HepG2 (cell line): ENCODE measurements around the gene MYL2. TPM values are rescaled to one million over a fixed set of nuclear protein-coding genes. Genes with fewer than 3 reads are reported as not detected.

Experiments used
- ATAC-seq: fragments of 200-7000 bp; cut with Tn5 transposase; 3 replicates; pipeline ENCODE4 v1.9.1; 2020; ENCODE audit warnings: mild to moderate bottlenecking, moderate library complexity
- BruUV-seq: library from RNA; stranded (reverse); fragments of 400-500 nt; replicated peaks from 2 replicates; lab custom pipeline; 2021; lab: Mats Ljungman, UMichigan
- CTCF ChIA-PET: fragments of 300-600 bp; formaldehyde crosslinking; extraction: SDS; loops from one replicate; lab custom pipeline; 2021; ENCODE audit warnings: low total read pairs, inconsistent platforms, low intra/inter-chr PET ratio; lab: Yijun Ruan, JAX
- POLR2A ChIA-PET: fragments of 350-600 bp; sonication (Branson Sonifier 250); formaldehyde crosslinking; loops from one replicate; lab custom pipeline; 2020; ENCODE audit warnings: antibody characterized with exemption, inconsistent platforms; lab: Yijun Ruan, JAX
- DNase-seq: peaks from one replicate; pipeline ENCODE4 v3.0.0-alpha.2; 2015; ENCODE audit warnings: low spot score
- FAIRE-seq: peaks from 3 replicates; lab custom pipeline; 2011; peaks lifted over from hg19 to GRCh38; lab: Jason Lieb, UNC
- H2AFZ ChIP-seq: one replicate; pipeline ENCODE4 v1.6.1; 2011; ENCODE audit warnings: low read length, inconsistent platforms
- H3K27ac ChIP-seq: fragments of 300-600 bp; 3 replicates; pipeline ENCODE4 v1.8.0; 2011; ENCODE audit warnings: mixed run types, mild to moderate bottlenecking, mixed read lengths, low read length, inconsistent platforms; ENCODE audit not compliant: insufficient read depth; ENCODE audit errors: extremely low read length
- H3K27me3 ChIP-seq, 2 experiments: fragments of 200-600 bp in 1 of 2; 2 replicates in 1 of 2; 3 replicates in 1 of 2; pipeline versions ENCODE4 v1.6.0 to v1.8.0; 2011; ENCODE audit warnings: low read length in 2 of 2, mild to moderate bottlenecking in 2 of 2, moderate library complexity in 2 of 2, inconsistent platforms in 1 of 2; ENCODE audit not compliant: insufficient read depth in 2 of 2, control insufficient read depth in 1 of 2
- H3K36me3 ChIP-seq, 2 experiments: fragments of 200-600 bp in 1 of 2; replicated peaks in 1 of 2; 2 replicates in 1 of 2; 3 replicates in 1 of 2; pipeline versions ENCODE4 v1.5.1 to v1.8.0; 2011; ENCODE audit warnings: low read length in 2 of 2, inconsistent platforms in 1 of 2; ENCODE audit not compliant: insufficient read depth in 2 of 2, control insufficient read depth in 1 of 2
- H3K4me1 ChIP-seq: 2 replicates; pipeline ENCODE4 v1.5.1; 2012; ENCODE audit warnings: low read length, inconsistent platforms; ENCODE audit not compliant: insufficient read depth
- H3K4me2 ChIP-seq: 2 replicates; pipeline ENCODE4 v1.6.0; 2011; ENCODE audit warnings: low read depth, low read length, inconsistent platforms
- H3K4me3 ChIP-seq, 3 experiments: fragments of 200-600 bp in 1 of 3; sonication (generic), shearing (Covaris generic) in 1 of 3; replicated peaks in 1 of 3; 2 replicates each; pipeline ENCODE4 v1.5.1; 2011 to 2016; ENCODE audit warnings: low read length in 3 of 3, inconsistent platforms in 2 of 3, low read depth in 2 of 3, mild to moderate bottlenecking in 2 of 3, control low read depth in 1 of 3, mixed read lengths in 1 of 3; ENCODE audit not compliant: insufficient read depth in 1 of 3
- H3K79me2 ChIP-seq: one replicate; pipeline ENCODE4 v1.6.1; 2011; ENCODE audit warnings: low read length, inconsistent platforms; ENCODE audit not compliant: insufficient read depth
- H3K9ac ChIP-seq: 2 replicates; pipeline ENCODE4 v1.6.0; 2011; ENCODE audit warnings: mild to moderate bottlenecking, low read depth, low read length, inconsistent platforms; ENCODE audit not compliant: insufficient read depth
- H3K9me3 ChIP-seq: 2 replicates; pipeline ENCODE4 v1.5.1; 2012; ENCODE audit warnings: mild to moderate bottlenecking, low read length
- H4K20me1 ChIP-seq: 2 replicates; pipeline ENCODE4 v1.6.0; 2011; ENCODE audit warnings: inconsistent platforms, mild to moderate bottlenecking, low read length, moderate library complexity; ENCODE audit not compliant: insufficient read depth
- GATAD1 ChIP-seq: IDR thresholded peaks from 2 replicates; pipeline ENCODE4 v1.6.1; 2016; ENCODE audit warnings: missing genetic modification reagents, missing compliant biosample characterization
- GPBP1L1 ChIP-seq: sonication (generic); formaldehyde crosslinking; IDR thresholded peaks from 2 replicates; pipeline ENCODE4 v1.5.0; 2020; ENCODE audit warnings: mild to moderate bottlenecking, missing genetic modification reagents
- MXD3 ChIP-seq: IDR thresholded peaks from 2 replicates; pipeline ENCODE4 v1.6.1; 2016; ENCODE audit warnings: mild to moderate bottlenecking, missing biosample characterization, missing genetic modification reagents
- SALL1 ChIP-seq: sonication (generic); formaldehyde crosslinking; IDR thresholded peaks from 2 replicates; pipeline ENCODE4 v1.8.0; 2022; ENCODE audit warnings: mild to moderate bottlenecking, missing genetic modification reagents
- SIX1 ChIP-seq: sonication (generic); formaldehyde crosslinking; IDR thresholded peaks from 2 replicates; pipeline ENCODE4 v1.4.0; 2020; ENCODE audit warnings: missing genetic modification reagents, borderline replicate concordance
- SMARCC2 ChIP-seq: fragments of 450-650 bp; IDR thresholded peaks from 2 replicates; pipeline ENCODE4 v1.6.1; 2017; ENCODE audit warnings: antibody characterized with exemption, mild to moderate bottlenecking
- ZKSCAN1 ChIP-seq: fragments of 150-350 bp; IDR thresholded peaks from 2 replicates; pipeline ENCODE4 v1.6.1; 2014; ENCODE audit warnings: low read length
- ZNF33A ChIP-seq: sonication (generic); formaldehyde crosslinking; IDR thresholded peaks from 2 replicates; pipeline ENCODE4 v1.5.1; 2020; ENCODE audit warnings: missing genetic modification reagents, mild to moderate bottlenecking, moderate library complexity, borderline replicate concordance
- ZNF562 ChIP-seq: sonication (generic); formaldehyde crosslinking; IDR thresholded peaks from 2 replicates; pipeline ENCODE4 v1.8.0; 2022; ENCODE audit warnings: missing genetic modification reagents, borderline replicate concordance
- ZNF704 ChIP-seq: sonication (generic); formaldehyde crosslinking; IDR thresholded peaks from 2 replicates; pipeline ENCODE4 v1.8.1; 2023; ENCODE audit warnings: mild to moderate bottlenecking, inconsistent platforms, moderate library complexity, missing genetic modification reagents, borderline replicate concordance
- ZNF737 ChIP-seq: sonication (generic); formaldehyde crosslinking; IDR thresholded peaks from 2 replicates; pipeline ENCODE4 v1.5.0; 2020; ENCODE audit warnings: missing genetic modification reagents, mild to moderate bottlenecking, borderline replicate concordance
- WGBS: methylation state at CpG from one replicate; pipeline ENCODE4 v1.1.6; 2017; ENCODE audit warnings: low lambda C conversion rate; 5-methylcytosine and 5-hydroxymethylcytosine counted together
- in situ Hi-C: cut with HindIII; loops from 2 replicates; pipeline ENCODE4 v1.10.0; 2017; ENCODE audit warnings: low pct_unique_long_range_greater_than_20kb; ENCODE audit not compliant: extremely low pct_ligation_motif_present
- intact Hi-C: fragments of 100-400 bp; cut with micrococcal nuclease; formaldehyde crosslinking; loops from one replicate; pipeline ENCODE4 v1.10.0; 2022; ENCODE audit not compliant: unreplicated experiment
- polyA plus RNA-seq, 8 experiments: library from polyadenylated mRNA; depleted of rRNA in 3 of 8; stranded (reverse) in 7 of 8; unstranded in 1 of 8; fragments of >200 nt; fragmentation: Illumina TruSeq in 4 of 8; extraction: Trizol in 4 of 8; gene quantifications; 2 replicates each; pipeline versions ENCODE4 v1.2.1 to v1.2.3, GENCODE V29; 2011 to 2016; ENCODE audit warnings: low read depth in 4 of 8, missing spikeins in 1 of 8, mixed read lengths in 1 of 8; ENCODE audit not compliant: insufficient read depth in 1 of 8
- total RNA-seq, 5 experiments: library from RNA; depleted of rRNA; stranded (reverse); fragments of >200 nt; fragmentation: Illumina TruSeq; extraction: Trizol; gene quantifications; 2 replicates each; pipeline ENCODE4 v1.2.3, GENCODE V29; 2016; ENCODE audit warnings: low read depth in 1 of 5
- TF ChIP-seq, protein P1 (sequence below): sonication (generic); formaldehyde crosslinking; IDR thresholded peaks from 2 replicates; pipeline ENCODE4 v1.8.0; 2023; ENCODE audit warnings: mild to moderate bottlenecking, missing genetic modification reagents
- TF ChIP-seq, protein P2 (sequence below): sonication (generic); formaldehyde crosslinking; IDR thresholded peaks from 2 replicates; pipeline ENCODE4 v1.4.0; 2020; ENCODE audit warnings: missing genetic modification reagents, borderline replicate concordance
- TF ChIP-seq, protein P3 (sequence below): sonication (generic); formaldehyde crosslinking; IDR thresholded peaks from 2 replicates; pipeline ENCODE4 v1.5.1; 2020; ENCODE audit warnings: mild to moderate bottlenecking, moderate library complexity, missing genetic modification reagents

MYL2 gene
- total and polyA plus RNA-seq, 2 of the 13 experiments (the other 11 are each of a cell fraction or from before 2014, with no cell fraction given), result not detected

GRCh38 chr12:110937104-110937641 is 16.8 kb upstream of the MYL2 start:
- DNase-seq (peak; percentile 9), FAIRE-seq (peak; percentile 57), ATAC-seq (peak; percentile 75)
- no peaks in the 10 kb centered on the region for H4K20me1 ChIP-seq
- H3K36me3 ChIP-seq, result no peaks in the 10 kb centered on the region
- H3K4me3 ChIP-seq, result no peak overlapping the region
- no peaks in the 10 kb centered on the region for H3K9me3 ChIP-seq
- H3K4me1 ChIP-seq, result no peaks in the 10 kb centered on the region
- in situ Hi-C loops, result loop anchor here (10.0 kb wide), 1 partner anchor 378 kb away; no protein-coding TSS in a partner anchor
- no TSS peak for BruUV-seq
- no peak overlapping the region for H3K27ac ChIP-seq
- no peak overlapping the region for H3K4me2 ChIP-seq
- WGBS, result 4% methylated on average over 21 of the region's 21 CpGs
- H3K9ac ChIP-seq, result no peak overlapping the region
- H3K27me3 ChIP-seq, result no peaks in the 10 kb centered on the region; a peak in 3 of 5 replicates
- no peaks in the 10 kb centered on the region for H3K79me2 ChIP-seq
- no peak overlapping the region for H2AFZ ChIP-seq
- CTCF ChIA-PET, result interaction anchor here (1.4 kb wide), 1 partner anchor 362 kb away, joined by 4 read pairs; no protein-coding TSS in a partner anchor
- POLR2A ChIA-PET, result no interaction called here
- intact Hi-C loops, result loop anchor here (5.0 kb wide), 2 partner anchors 360 to 375 kb away; no protein-coding TSS in a partner anchor
- TF ChIP-seq, protein P1, sequence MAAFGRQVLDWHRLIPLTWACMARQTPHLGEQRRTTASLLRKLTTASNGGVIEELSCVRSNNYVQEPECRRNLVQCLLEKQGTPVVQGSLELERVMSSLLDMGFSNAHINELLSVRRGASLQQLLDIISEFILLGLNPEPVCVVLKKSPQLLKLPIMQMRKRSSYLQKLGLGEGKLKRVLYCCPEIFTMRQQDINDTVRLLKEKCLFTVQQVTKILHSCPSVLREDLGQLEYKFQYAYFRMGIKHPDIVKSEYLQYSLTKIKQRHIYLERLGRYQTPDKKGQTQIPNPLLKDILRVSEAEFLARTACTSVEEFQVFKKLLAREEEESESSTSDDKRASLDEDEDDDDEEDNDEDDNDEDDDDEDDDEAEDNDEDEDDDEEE (CRISPR knock-in tag), result no peak
- TF ChIP-seq ZNF33A (CRISPR knock-in tag), result no peak
- 0 out of 2 replicates have a peak, but pooled peaks have one; percentile 27 for TF ChIP-seq SALL1 (CRISPR knock-in tag)
- peak; percentile 64 for TF ChIP-seq ZKSCAN1
- no peak for TF ChIP-seq GPBP1L1 (CRISPR knock-in tag)
- no peak for TF ChIP-seq SMARCC2
- no peak for TF ChIP-seq ZNF562 (CRISPR knock-in tag)
- TF ChIP-seq, protein P2, sequence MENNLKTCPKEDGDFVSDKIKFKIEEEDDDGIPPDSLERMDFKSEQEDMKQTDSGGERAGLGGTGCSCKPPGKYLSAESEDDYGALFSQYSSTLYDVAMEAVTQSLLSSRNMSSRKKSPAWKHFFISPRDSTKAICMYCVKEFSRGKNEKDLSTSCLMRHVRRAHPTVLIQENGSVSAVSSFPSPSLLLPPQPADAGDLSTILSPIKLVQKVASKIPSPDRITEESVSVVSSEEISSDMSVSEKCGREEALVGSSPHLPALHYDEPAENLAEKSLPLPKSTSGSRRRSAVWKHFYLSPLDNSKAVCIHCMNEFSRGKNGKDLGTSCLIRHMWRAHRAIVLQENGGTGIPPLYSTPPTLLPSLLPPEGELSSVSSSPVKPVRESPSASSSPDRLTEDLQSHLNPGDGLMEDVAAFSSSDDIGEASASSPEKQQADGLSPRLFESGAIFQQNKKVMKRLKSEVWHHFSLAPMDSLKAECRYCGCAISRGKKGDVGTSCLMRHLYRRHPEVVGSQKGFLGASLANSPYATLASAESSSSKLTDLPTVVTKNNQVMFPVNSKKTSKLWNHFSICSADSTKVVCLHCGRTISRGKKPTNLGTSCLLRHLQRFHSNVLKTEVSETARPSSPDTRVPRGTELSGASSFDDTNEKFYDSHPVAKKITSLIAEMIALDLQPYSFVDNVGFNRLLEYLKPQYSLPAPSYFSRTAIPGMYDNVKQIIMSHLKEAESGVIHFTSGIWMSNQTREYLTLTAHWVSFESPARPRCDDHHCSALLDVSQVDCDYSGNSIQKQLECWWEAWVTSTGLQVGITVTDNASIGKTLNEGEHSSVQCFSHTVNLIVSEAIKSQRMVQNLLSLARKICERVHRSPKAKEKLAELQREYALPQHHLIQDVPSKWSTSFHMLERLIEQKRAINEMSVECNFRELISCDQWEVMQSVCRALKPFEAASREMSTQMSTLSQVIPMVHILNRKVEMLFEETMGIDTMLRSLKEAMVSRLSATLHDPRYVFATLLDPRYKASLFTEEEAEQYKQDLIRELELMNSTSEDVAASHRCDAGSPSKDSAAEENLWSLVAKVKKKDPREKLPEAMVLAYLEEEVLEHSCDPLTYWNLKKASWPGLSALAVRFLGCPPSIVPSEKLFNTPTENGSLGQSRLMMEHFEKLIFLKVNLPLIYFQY, result no peak
- TF ChIP-seq ZNF704 (CRISPR knock-in tag), result no peak
- no peak for TF ChIP-seq MXD3 (CRISPR knock-in tag)
- TF ChIP-seq, protein P3, sequence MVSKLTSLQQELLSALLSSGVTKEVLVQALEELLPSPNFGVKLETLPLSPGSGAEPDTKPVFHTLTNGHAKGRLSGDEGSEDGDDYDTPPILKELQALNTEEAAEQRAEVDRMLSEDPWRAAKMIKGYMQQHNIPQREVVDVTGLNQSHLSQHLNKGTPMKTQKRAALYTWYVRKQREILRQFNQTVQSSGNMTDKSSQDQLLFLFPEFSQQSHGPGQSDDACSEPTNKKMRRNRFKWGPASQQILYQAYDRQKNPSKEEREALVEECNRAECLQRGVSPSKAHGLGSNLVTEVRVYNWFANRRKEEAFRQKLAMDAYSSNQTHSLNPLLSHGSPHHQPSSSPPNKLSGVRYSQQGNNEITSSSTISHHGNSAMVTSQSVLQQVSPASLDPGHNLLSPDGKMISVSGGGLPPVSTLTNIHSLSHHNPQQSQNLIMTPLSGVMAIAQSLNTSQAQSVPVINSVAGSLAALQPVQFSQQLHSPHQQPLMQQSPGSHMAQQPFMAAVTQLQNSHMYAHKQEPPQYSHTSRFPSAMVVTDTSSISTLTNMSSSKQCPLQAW, result no peak
- TF ChIP-seq ZNF737, result no peak
- TF ChIP-seq GATAD1 (CRISPR knock-in tag), result no peak
- no peak for TF ChIP-seq SIX1 (CRISPR knock-in tag)
